ENCODE data around the gene PTPRC. TPM values are rescaled to one million over a fixed set of nuclear protein-coding genes. Genes with fewer than 3 reads are reported as not detected.

PTPRC gene
- total RNA-seq, 1 donor from 2014 or later: 33.4 TPM

GRCh38 chr1:198765416-198765815, 126.6 kb downstream of the PTPRC start:
- Histone ChIP-seq H3K4me3 (no peak overlapping the region), H3K4me1 (no peaks in the 10 kb centered on the region), H3K9me3 (no peaks in the 10 kb centered on the region), H3K27me3 (no peaks in the 10 kb centered on the region), H3K36me3 (no peaks in the 10 kb centered on the region), H3K27ac (no peak overlapping the region)
- intact Hi-C loops (cut with DNase I): no loop called here
- TF ChIP-seq POLR2AphosphoS5 (IDR thresholded peaks at IDR 0.05; ENCODE audit: insufficient read depth in 1 of 2, low read depth in 1 of 2) (no peak), POLR2A (IDR thresholded peaks at IDR 0.05) (no peak), CTCF (IDR thresholded peaks at IDR 0.05) (no peak)
- DNase-seq (ENCODE audit: extremely low spot score in 2 of 2): no peak

GRCh38 chr1:198771563-198772153, 132.8 kb downstream of the PTPRC start:
- no peak overlapping the region for H3K4me3 ChIP-seq
- DNase-seq (ENCODE audit: extremely low spot score in 2 of 2): no peak
- no peaks in the 10 kb centered on the region for H3K9me3 ChIP-seq
- H3K27ac ChIP-seq: no peak overlapping the region
- H3K4me1 ChIP-seq: no peaks in the 10 kb centered on the region
- H3K27me3 ChIP-seq: no peaks in the 10 kb centered on the region
- H3K36me3 ChIP-seq: no peaks in the 10 kb centered on the region
- intact Hi-C loops (cut with DNase I): no loop called here
- TF ChIP-seq POLR2A (IDR thresholded peaks at IDR 0.05) (no peak), CTCF (IDR thresholded peaks at IDR 0.05) (no peak), POLR2AphosphoS5 (IDR thresholded peaks at IDR 0.05; ENCODE audit: insufficient read depth in 1 of 2, low read depth in 1 of 2) (no peak)

GRCh38 chr1:198772626-198773025, 133.8 kb downstream of the PTPRC start:
- intact Hi-C loops (cut with DNase I): no loop called here
- no peak for DNase-seq (ENCODE audit: extremely low spot score in 2 of 2)
- no peaks in the 10 kb centered on the region for H3K36me3 ChIP-seq
- H3K27me3 ChIP-seq: no peaks in the 10 kb centered on the region
- no peaks in the 10 kb centered on the region for H3K9me3 ChIP-seq
- no peak overlapping the region for H3K4me3 ChIP-seq
- no peak overlapping the region for H3K27ac ChIP-seq
- TF ChIP-seq POLR2A (IDR thresholded peaks at IDR 0.05): no peak
- no peak for TF ChIP-seq CTCF (IDR thresholded peaks at IDR 0.05)
- TF ChIP-seq POLR2AphosphoS5 (IDR thresholded peaks at IDR 0.05; ENCODE audit: insufficient read depth in 1 of 2, low read depth in 1 of 2): no peak
- no peaks in the 10 kb centered on the region for H3K4me1 ChIP-seq

GRCh38 chr1:198773030-198773429, 134.2 kb downstream of the PTPRC start:
- no peak for DNase-seq (ENCODE audit: extremely low spot score in 2 of 2)
- no peak overlapping the region for H3K4me3 ChIP-seq
- no peaks in the 10 kb centered on the region for H3K4me1 ChIP-seq
- TF ChIP-seq POLR2AphosphoS5 (IDR thresholded peaks at IDR 0.05; ENCODE audit: insufficient read depth in 1 of 2, low read depth in 1 of 2) (no peak), POLR2A (IDR thresholded peaks at IDR 0.05) (no peak), CTCF (IDR thresholded peaks at IDR 0.05) (no peak)
- no peak overlapping the region for H3K27ac ChIP-seq
- H3K9me3 ChIP-seq: no peaks in the 10 kb centered on the region
- intact Hi-C loops (cut with DNase I): no loop called here
- H3K36me3 ChIP-seq: no peaks in the 10 kb centered on the region
- H3K27me3 ChIP-seq: no peaks in the 10 kb centered on the region

- TF ChIP-seq POLR2AphosphoS5 (IDR thresholded peaks at IDR 0.05; ENCODE audit: insufficient read depth in 1 of 2, low read depth in 1 of 2) (no peak), POLR2A (IDR thresholded peaks at IDR 0.05) (no peak), CTCF (IDR thresholded peaks at IDR 0.05) (no peak)
- Histone ChIP-seq H3K36me3 (no peaks in the 10 kb centered on the region), H3K27ac (no peak overlapping the region), H3K4me1 (no peaks in the 10 kb centered on the region), H3K4me3 (no peak overlapping the region), H3K9me3 (no peaks in the 10 kb centered on the region), H3K27me3 (no peaks in the 10 kb centered on the region)
- intact Hi-C loops (cut with DNase I): no loop called here
- DNase-seq (ENCODE audit: extremely low spot score in 2 of 2): no peak
Measured at GRCh38 chr1:198773523-198773922, 134.7 kb downstream of the PTPRC start.

Data from vagina (tissue), 2 donors.